Activated naive CD8-positive, alpha-beta T cell treated with anti-CD3 and anti-CD28 coated beads for 36 hours (primary cell): ENCODE data around the gene TMEM219. TPM values are rescaled to one million over a fixed set of nuclear protein-coding genes. Genes with fewer than 3 reads are reported as not detected.

Experiments used
- DNase-seq: peaks from one replicate; pipeline ENCODE4 v3.0.0; 2021
- H3K27ac Mint-ChIP-seq: one replicate; pipeline ENCODE4 v1.8.0; 2022; ENCODE audit warnings: mild to moderate bottlenecking, moderate library complexity, mixed read lengths
- H3K27me3 Mint-ChIP-seq: one replicate; pipeline ENCODE4 v1.8.0; 2022; ENCODE audit warnings: mild to moderate bottlenecking, mixed read lengths
- H3K36me3 Mint-ChIP-seq: one replicate; pipeline ENCODE4 v1.8.0; 2021; ENCODE audit warnings: mild to moderate bottlenecking, mixed read lengths
- H3K4me1 Mint-ChIP-seq: one replicate; pipeline ENCODE4 v1.8.0; 2021; ENCODE audit warnings: mixed read lengths
- H3K4me3 Mint-ChIP-seq: one replicate; pipeline ENCODE4 v1.8.0; 2022; ENCODE audit warnings: mild to moderate bottlenecking, moderate library complexity, mixed read lengths
- H3K9me3 Mint-ChIP-seq: one replicate; pipeline ENCODE4 v1.8.0; 2022; ENCODE audit warnings: mixed read lengths
- total RNA-seq, 2 experiments: library from RNA; stranded (reverse); gene quantifications; one replicate each; pipeline ENCODE4 v1.2.3, GENCODE V29; 2021

The TMEM219 gene
- total RNA-seq, 2 experiments from 2014 or later = 29.3 TPM

DNA sequence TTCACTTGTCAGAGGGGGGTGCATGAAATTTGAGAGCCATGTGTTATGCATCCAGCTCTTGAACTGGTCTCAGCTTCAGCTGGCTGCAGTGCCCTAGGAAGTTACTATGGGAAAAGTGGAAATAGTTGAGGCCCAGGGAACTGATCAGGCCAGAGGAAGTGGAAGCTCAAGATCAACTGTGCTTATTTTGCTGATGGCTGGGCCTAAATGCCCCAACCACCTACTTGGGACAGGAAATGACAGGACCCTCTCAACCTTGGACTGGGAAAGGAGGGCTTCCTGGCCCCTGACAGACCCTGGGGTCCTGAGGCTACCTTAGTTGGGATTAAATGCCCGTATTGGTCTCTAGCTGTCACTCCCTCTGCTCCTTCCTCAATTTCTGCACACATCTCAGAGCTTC lies 10.6 kb downstream of the TMEM219 start:
- peaks cover 33% of the 10 kb centered on the region for H3K36me3 Mint-ChIP-seq
- H3K9me3 Mint-ChIP-seq = peaks cover 7% of the 10 kb centered on the region
- H3K27me3 Mint-ChIP-seq = no peaks in the 10 kb centered on the region
- no peak for DNase-seq
- H3K4me3 Mint-ChIP-seq = no peak overlapping the region
- peak overlapping the region; percentile 70 for H3K27ac Mint-ChIP-seq
- peaks cover 33% of the 10 kb centered on the region for H3K4me1 Mint-ChIP-seq

- Mint-ChIP-seq H3K4me1 (peaks cover 33% of the 10 kb centered on the region), H3K27ac (peak overlapping the region; percentile 70), H3K36me3 (peaks cover 33% of the 10 kb centered on the region), H3K27me3 (no peaks in the 10 kb centered on the region), H3K4me3 (peak overlapping the region; percentile 98), H3K9me3 (peaks cover 7% of the 10 kb centered on the region)
- DNase-seq = no peak
Measured at GRCh38 chr16:29972992-29973383, 11.1 kb downstream of the TMEM219 start.

GRCh38 chr16:29973384-29974246 lies 11.7 kb downstream of the TMEM219 start, which contains the start of gene TAOK2:
Gene TAOK2, plus strand, starts transcription at chr16:29973868. Its CDS starts 3,905 bp downstream, at chr16:29977773.
- peaks cover 7% of the 10 kb centered on the region for H3K9me3 Mint-ChIP-seq
- peak within 1 kb of the TSS; percentile 95 for H3K27ac Mint-ChIP-seq
- peaks cover 31% of the 10 kb centered on the region for H3K36me3 Mint-ChIP-seq
- no peaks in the 10 kb centered on the region for H3K27me3 Mint-ChIP-seq
- H3K4me3 Mint-ChIP-seq = peak within 1 kb of the TSS; percentile 98
- peak; percentile 100 for DNase-seq
- peaks cover 33% of the 10 kb centered on the region for H3K4me1 Mint-ChIP-seq

GRCh38 chr16:29974291-29975133 lies 12.6 kb downstream of the TMEM219 start:
- DNase-seq = peak; percentile 25
- peaks cover 7% of the 10 kb centered on the region for H3K9me3 Mint-ChIP-seq
- H3K27ac Mint-ChIP-seq = peak overlapping the region; percentile 95
- peaks cover 29% of the 10 kb centered on the region for H3K36me3 Mint-ChIP-seq
- no peaks in the 10 kb centered on the region for H3K27me3 Mint-ChIP-seq
- peak overlapping the region; percentile 98 for H3K4me3 Mint-ChIP-seq
- H3K4me1 Mint-ChIP-seq = peaks cover 33% of the 10 kb centered on the region

- H3K9me3 Mint-ChIP-seq = peaks cover 7% of the 10 kb centered on the region
- no peak for DNase-seq
- peak overlapping the region; percentile 98 for H3K4me3 Mint-ChIP-seq
- no peaks in the 10 kb centered on the region for H3K27me3 Mint-ChIP-seq
- H3K4me1 Mint-ChIP-seq = peaks cover 33% of the 10 kb centered on the region
- H3K27ac Mint-ChIP-seq = peak overlapping the region; percentile 95
- peaks cover 26% of the 10 kb centered on the region for H3K36me3 Mint-ChIP-seq
Measured at GRCh38 chr16:29975134-29975538, 13.3 kb downstream of the TMEM219 start.

DNA sequence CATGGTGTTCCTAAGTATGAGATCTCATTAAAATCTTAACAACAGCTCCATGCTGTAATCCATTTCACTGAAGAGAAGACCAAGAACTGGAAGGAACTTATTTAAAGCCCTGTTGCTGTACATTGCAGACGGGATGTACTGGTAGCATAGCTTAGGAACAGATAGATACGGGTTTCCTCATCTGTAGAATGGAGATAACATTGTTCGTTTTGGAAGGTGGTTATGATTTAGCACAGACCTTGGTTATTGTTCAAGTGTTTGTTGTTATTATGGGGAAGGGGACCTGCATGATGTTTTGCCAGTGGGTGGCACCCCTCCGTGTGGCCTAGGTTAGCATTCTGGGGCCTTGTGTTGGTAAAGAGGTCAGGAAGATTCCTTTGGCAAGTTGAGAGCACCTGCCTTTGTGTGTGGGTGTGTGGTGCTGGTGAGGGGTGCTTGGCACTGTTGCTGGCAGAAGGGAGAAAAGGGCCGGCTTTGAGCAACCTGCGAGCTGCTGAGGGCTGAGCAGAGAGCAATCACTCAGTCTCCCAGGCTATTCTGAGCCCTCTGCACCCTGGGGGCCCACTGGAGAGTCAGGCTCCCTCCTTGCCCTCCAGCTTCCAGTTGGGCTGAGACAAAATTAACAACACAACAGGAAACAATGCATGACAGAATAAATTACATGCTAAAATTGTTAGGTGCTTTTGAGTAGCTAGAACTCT lies 14.1 kb downstream of the TMEM219 start:
- Mint-ChIP-seq H3K27ac (peak overlapping the region; percentile 34), H3K4me3 (peak overlapping the region; percentile 98), H3K36me3 (peaks cover 26% of the 10 kb centered on the region), H3K27me3 (no peaks in the 10 kb centered on the region), H3K9me3 (peaks cover 7% of the 10 kb centered on the region), H3K4me1 (peaks cover 33% of the 10 kb centered on the region)
- no peak for DNase-seq

- no peak overlapping the region for H3K4me3 Mint-ChIP-seq
- no peaks in the 10 kb centered on the region for H3K27me3 Mint-ChIP-seq
- peaks cover 7% of the 10 kb centered on the region for H3K9me3 Mint-ChIP-seq
- DNase-seq = no peak
- no peak overlapping the region for H3K27ac Mint-ChIP-seq
- peaks cover 33% of the 10 kb centered on the region for H3K4me1 Mint-ChIP-seq
- H3K36me3 Mint-ChIP-seq = peaks cover 18% of the 10 kb centered on the region
Measured at GRCh38 chr16:29977063-29977825, 15.4 kb downstream of the TMEM219 start.

- Mint-ChIP-seq H3K9me3 (peaks cover 3% of the 10 kb centered on the region), H3K36me3 (peaks cover 11% of the 10 kb centered on the region), H3K27ac (no peak overlapping the region)
Measured at GRCh38 chr16:29978081-29978480, 16.2 kb downstream of the TMEM219 start.

GRCh38 chr16:29978564-29979270 lies 16.8 kb downstream of the TMEM219 start:
- no peaks in the 10 kb centered on the region for H3K27me3 Mint-ChIP-seq
- no peak overlapping the region for H3K4me3 Mint-ChIP-seq
- peaks cover 26% of the 10 kb centered on the region for H3K4me1 Mint-ChIP-seq
- no peak for DNase-seq
- peaks cover 8% of the 10 kb centered on the region for H3K36me3 Mint-ChIP-seq
- H3K27ac Mint-ChIP-seq = no peak overlapping the region
- no peaks in the 10 kb centered on the region for H3K9me3 Mint-ChIP-seq

More at GRCh38 chr16:29978081-29978480, 16.2 kb downstream of the TMEM219 start:
- Mint-ChIP-seq H3K4me1 (peaks cover 29% of the 10 kb centered on the region), H3K4me3 (no peak overlapping the region), H3K27me3 (no peaks in the 10 kb centered on the region)
- DNase-seq = no peak

GRCh38 chr16:29982560-29983419 lies 20.9 kb downstream of the TMEM219 start:
- peaks cover 8% of the 10 kb centered on the region for H3K36me3 Mint-ChIP-seq
- no peaks in the 10 kb centered on the region for H3K4me1 Mint-ChIP-seq
- no peaks in the 10 kb centered on the region for H3K27me3 Mint-ChIP-seq
- no peak overlapping the region for H3K27ac Mint-ChIP-seq
- H3K9me3 Mint-ChIP-seq = no peaks in the 10 kb centered on the region
- H3K4me3 Mint-ChIP-seq = no peak overlapping the region
- DNase-seq = no peak

DNA sequence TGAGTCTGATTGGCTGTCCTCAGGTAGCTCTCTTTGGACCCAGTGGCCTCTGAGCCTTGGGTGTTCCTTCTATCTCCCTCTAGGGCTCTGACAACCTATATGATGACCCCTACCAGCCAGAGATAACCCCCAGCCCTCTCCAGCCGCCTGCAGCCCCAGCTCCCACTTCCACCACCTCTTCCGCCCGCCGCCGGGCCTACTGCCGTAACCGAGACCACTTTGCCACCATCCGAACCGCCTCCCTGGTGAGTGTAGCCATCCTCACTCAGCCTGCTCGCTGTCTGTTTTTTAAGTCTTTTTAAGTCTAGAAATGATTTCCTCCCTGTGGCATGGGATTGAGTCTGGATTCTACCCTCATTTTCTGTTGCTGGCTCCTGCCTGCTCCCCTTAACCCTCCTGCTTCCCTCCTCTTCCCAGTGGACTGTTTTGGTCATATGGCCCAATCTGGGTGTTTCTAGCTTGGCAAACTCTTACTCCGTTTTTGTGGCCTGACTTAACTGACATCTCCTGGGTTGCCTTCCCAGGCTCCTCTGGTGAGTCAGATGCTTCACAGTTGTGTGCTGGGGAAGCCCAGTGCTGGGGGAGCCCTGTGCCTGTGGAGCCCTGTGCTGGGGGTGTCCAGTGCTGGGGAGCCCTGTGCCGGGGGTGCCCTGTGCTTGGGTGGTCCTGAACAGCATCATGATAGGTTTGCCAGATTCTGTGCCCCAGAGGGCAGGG lies 21.7 kb downstream of the TMEM219 start:
- H3K4me1 Mint-ChIP-seq = no peaks in the 10 kb centered on the region
- no peak for DNase-seq
- peaks cover 9% of the 10 kb centered on the region for H3K36me3 Mint-ChIP-seq
- no peaks in the 10 kb centered on the region for H3K27me3 Mint-ChIP-seq
- no peaks in the 10 kb centered on the region for H3K9me3 Mint-ChIP-seq
- no peak overlapping the region for H3K4me3 Mint-ChIP-seq
- H3K27ac Mint-ChIP-seq = no peak overlapping the region

DNA sequence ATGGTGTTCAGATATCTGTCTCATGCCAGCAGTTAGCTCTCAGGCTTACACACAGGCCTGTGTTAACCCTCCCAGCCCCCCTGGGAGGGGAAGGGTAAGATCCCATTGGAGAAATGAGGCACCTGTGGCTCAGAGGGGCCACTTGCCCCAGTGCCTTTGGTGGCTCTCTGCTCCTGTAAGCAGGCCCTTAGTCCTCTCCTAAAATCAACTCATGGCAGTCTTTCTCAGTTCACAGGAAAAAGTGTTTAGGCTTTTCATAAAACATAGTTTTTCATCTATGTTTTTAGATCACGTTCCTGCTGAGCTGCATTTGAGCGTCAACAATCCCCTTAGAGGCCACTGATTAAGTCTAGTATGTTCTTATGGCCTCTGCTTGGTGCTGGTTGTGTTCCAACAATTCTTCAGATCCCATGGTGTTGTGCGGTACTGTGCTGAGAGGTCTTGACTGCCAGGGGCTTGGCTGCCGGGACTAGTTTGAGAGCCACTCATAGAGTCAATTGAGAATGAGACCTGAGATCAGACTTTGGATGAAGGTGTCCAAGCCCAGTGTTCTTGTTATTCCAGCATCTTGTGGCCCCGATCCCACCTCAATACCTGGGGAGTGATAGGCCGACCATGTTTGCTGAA lies 22.4 kb downstream of the TMEM219 start:
- H3K9me3 Mint-ChIP-seq = no peaks in the 10 kb centered on the region
- H3K27ac Mint-ChIP-seq = no peak overlapping the region
- DNase-seq = no peak
- no peak overlapping the region for H3K4me3 Mint-ChIP-seq
- no peaks in the 10 kb centered on the region for H3K27me3 Mint-ChIP-seq
- no peaks in the 10 kb centered on the region for H3K4me1 Mint-ChIP-seq
- peaks cover 9% of the 10 kb centered on the region for H3K36me3 Mint-ChIP-seq
